Measurements from ENCODE around the gene SYNPR.

Gene SYNPR

GRCh38 chr3:63386568-63386967 is 108.5 kb downstream of the SYNPR start:
- no peak for DNase-seq

DNA sequence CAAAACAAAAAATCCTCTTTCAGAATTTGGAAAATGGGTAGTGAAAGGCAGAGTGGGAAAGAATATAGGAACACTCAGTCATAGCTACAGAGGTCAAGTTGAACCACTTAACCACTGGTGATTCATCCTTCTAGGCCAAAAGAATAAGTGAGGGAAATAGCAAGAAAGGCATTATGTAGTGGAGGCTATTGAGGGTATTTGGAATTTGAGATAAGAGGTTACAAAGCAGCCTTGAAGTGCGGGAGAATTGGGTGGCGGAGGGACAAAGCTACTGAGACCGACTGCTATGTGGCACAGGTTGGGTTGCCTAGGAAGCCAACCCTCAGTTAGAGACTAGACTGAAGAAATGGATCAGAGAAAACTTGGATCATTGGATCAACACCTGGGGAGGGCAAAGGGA is 109.5 kb downstream of the SYNPR start:
- no peak for DNase-seq

DNA sequence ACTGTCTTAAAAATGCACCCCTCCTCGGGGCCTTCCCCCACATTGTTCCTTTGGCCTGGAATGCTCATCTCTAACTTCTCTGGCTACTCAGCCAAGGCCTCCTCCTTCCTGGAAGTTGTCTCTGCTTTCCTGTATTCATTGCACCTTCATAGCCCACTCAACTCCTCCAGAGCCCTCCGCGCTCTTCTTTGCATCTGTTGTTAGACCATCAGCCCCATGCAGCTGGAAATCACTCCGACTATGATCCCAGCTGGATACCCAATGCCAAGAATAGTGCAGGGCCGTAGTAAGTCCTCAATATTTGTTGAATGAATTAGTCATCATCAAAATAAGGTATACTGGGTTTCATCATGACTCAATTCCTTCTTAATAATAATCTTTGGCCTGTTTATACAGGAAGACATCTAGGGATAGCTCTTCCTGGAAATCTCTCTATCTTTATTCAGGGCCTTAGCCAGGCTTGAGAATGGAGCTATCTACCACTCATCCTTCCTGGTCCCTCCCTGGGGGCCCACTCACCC is 112.7 kb downstream of the SYNPR start:
- DNase-seq = no peak

DNA sequence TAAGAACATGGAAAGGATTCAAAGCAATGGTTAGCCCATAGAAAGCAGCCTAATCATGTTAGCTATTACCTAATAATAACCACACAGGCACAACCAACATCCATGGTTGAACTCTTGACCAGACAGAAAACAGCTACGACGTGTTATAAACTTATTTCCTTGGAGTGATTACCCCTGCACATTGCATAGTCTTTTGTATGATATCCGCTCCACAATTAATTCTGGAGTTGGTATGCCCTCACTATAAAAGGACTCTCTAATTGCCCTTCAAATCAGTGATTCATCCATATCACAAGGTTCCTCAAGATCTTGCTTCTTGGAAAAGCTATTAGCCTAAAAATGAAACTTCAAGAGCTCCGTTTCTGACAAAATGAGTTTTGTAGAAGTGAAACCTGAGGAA is 117.9 kb downstream of the SYNPR start:
- DNase-seq = no peak

GRCh38 chr3:63400246-63400860 is 122.2 kb downstream of the SYNPR start:
- no peak for DNase-seq

DNA sequence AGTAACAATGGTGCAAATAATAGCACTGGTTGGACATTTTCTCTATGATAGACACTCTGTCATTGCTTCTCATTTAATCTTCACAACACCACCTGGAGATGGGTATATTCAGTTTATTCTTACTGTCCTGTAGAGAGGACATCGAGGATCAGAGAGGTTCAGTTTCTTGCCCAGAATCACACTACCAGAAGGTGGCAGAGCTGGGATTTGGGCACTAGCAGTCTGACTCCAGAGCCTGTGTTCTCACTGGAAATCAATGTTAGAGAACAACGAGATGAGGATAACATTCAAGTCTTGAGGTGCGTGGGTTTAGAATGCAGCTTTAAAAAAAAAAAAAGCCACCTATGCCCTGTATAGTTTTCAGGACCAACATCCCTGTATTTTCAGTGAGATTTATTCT is 127.8 kb downstream of the SYNPR start:
- DNase-seq = no peak

DNA sequence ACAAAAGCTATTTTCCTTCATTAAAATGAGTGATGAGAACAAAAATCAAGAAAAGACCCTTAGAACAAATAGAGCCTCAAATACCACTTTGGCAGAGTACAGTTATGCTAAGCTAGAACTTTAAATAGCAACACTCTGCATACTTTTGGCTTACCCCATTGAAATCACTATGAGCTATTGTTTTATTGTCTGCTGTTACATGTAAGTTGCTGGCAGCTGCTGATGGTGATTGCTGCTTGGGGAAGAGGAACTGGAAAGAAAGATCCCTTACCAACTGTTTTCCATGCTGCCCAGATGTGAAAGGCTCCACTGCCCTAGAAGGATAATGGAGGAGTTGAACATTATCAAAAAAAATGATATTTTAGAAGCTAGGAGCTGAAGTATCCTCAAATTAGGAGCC is 135.4 kb downstream of the SYNPR start:
- no peak for DNase-seq

DNA sequence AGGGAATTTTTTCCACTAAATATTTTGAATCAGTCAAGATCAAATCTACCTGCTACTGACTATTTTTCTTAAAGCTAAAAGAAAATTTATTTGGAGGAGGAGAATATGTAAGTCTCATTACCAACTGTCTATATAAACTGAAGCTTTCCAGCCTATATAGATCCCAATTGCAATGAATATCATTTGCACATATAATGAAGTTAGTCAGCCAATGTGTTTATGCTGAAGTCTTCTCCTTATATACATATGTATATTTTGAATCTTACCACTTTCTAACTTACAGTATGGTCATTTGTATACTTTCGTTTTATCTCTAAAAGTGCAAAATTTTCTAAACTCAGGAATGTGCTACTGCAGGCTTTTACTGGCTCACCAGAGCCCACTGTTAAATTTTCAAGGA is 136.5 kb downstream of the SYNPR start:
- DNase-seq = no peak

DNA sequence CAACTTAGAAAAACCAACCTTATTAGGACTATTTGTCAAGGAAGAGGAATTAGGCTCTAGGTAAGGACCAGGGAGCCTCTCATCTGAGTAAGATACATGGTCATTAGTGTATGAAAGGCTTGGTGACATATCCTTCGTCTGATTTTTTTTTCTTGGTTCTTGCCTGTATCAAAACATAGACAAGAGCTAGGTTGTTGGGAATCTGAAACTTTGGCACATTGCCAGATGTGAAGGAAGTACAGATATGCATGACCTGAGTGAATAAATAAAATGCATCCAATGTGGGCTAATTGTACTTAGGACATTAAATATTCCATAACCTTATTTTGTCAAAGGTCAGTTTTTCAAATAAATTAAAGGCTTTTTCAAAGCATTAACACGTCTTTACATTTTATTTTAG is 151.8 kb downstream of the SYNPR start:
- no peak for DNase-seq

GRCh38 chr3:63430875-63431274 is 152.8 kb downstream of the SYNPR start:
- no peak for DNase-seq

- no peak for DNase-seq
Measured at GRCh38 chr3:63437858-63438257, 159.8 kb downstream of the SYNPR start.

- no peak for DNase-seq
Measured at GRCh38 chr3:63438826-63439371, 160.8 kb downstream of the SYNPR start.

GRCh38 chr3:63441262-63441661 is 163.2 kb downstream of the SYNPR start:
- DNase-seq = no peak

DNA sequence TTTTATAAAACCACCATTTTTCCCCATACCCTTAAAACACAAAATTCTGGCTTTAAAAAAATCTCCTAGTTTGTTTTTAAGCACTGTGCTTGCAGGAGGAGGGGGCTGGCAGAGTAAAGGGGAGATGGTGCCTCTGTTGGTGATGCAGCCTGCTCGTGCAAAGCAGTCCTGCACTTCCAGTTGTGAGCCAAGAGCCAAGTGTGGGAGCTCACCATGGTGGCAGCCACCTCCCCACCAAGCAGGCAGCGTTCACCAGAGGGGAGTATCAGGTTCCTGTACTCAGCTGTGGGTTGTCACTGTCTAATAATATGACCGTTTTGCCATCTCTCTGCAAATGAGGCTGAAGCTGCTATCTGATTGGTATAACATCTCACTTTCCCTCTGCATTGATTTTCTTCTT is 164.8 kb downstream of the SYNPR start:
- DNase-seq = no peak

DNA sequence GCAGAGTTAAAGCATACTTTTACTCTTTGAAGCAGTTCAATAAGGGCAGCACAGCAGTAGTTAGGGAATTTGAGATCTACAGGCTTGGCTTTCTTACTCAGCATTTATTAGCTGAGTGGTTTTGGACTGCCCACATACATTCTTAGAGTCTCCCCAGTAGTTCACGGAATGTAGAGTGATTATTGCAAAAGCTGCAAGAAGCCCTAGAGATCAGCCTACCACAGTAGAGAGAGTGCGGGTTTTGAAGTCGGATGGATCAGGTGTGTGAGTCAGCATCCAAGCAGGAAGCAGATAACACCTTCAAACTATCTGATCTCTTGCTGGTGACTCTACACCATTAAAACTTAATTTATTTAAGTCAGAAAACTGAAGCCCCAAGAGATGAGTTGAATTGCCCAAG is 171.9 kb downstream of the SYNPR start:
- no peak for DNase-seq

DNA sequence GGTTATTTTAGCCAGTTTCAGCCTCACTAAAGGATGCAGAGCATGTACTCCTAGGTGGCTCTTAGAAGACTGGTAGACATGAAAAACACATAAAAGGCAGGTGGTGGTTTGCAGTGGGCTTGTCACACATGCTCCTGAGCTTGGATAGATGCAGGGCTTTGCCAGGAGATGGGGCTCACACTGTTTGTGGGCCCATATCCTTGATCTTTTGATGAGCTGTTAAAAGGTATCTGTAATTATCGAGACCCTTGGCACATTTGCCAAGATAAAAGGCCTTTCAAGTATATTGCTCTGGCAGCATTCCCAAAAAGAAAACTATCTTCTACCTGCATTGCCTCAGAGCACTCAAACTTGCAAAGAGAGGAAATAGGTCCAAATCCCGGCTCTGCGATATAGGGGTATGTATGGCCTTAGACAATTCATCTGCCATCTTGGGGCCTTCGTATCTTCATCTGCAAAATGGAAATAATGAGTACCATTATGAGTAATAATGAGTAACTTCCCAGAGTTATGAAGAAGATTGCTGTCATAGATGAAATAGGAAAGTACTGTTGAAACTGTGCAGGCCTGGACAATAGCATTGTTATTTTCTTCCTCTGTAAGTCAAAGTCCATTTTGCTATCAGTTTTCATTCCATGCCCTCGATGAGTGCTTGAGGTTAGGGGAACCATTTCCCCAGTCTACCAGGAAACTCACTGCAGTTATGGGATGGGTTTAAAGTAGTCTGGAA is 172.7 kb downstream of the SYNPR start:
- no peak for DNase-seq

- no peak for DNase-seq
Measured at GRCh38 chr3:63456901-63457300, 178.8 kb downstream of the SYNPR start.

- no peak for DNase-seq
Measured at GRCh38 chr3:63458405-63458804, 180.3 kb downstream of the SYNPR start.

DNA sequence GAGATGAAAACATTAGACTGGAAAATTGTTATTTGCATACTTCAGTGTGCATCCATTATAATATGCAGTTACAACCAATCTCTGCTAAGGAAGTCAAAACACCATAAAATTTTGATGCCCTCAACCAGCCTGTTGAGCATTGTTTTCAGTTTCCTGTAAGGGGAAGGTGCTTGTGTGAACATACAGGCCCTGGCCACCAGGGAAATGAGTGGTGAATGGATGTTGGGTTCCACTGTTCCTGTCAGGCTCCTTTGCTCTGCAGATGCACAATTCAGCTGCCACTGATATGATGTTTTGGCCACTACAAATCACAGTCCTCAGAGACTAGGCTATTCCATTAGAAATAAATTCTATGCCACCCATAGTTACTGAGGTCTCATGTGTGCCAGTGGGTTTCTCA is 184.6 kb downstream of the SYNPR start:
- DNase-seq = no peak

GRCh38 chr3:63467392-63467791 is 189.3 kb downstream of the SYNPR start:
- no peak for DNase-seq

- DNase-seq = no peak
Measured at GRCh38 chr3:63470745-63471144, 192.6 kb downstream of the SYNPR start.

GRCh38 chr3:63471781-63472180 is 193.7 kb downstream of the SYNPR start:
- no peak for DNase-seq

DNA sequence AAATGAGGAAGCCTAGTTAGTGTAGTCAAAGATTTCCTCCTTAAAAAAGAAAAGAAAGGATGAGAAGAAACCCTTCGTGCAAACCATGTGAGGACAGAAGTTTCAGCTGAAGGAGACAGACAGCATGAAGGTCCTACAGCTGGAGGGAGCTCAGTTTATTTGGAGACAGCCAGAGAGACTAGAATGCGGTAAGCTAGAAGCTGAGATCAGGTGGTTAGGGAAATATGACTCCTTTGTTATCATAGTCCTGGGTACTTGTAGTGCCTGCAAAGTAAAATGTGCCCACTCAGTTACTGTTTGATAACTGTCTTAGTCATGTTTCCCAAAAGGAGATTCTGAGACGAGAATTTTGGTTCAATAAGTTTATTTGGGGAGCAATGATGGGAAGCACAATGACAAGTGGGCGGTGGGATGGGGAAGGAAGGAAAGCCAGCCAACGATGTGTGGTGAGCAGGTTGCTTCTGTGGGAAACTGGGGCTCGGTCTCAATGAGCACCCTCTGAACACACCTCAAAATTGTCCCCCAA is 195.6 kb downstream of the SYNPR start:
- DNase-seq = no peak

GRCh38 chr3:63474828-63475518 is 196.9 kb downstream of the SYNPR start:
- no peak for DNase-seq
